Measurements from ENCODE around the gene ZNF511. TPM values are rescaled to one million over a fixed set of nuclear protein-coding genes. Genes with fewer than 3 reads are reported as not detected.

Gene ZNF511
- total RNA-seq, 2 experiments from 2014 or later, result 38.1 to 40.9 TPM

- H3K4me1 Mint-ChIP-seq (ENCODE audit: low read depth), result no peaks in the 10 kb centered on the region
- no peak overlapping the region for H3K27ac ChIP-seq (ENCODE audit: low read depth in 1 of 2, low read length in 2 of 2)
- peaks cover 83% of the 10 kb centered on the region for H3K36me3 ChIP-seq (ENCODE audit: insufficient read depth, low read length)
- ChIA-PET POLR2A (no interaction called here), CTCF (interaction anchor here (1.8 kb wide), 1 partner anchor 9 kb away, joined by 4 read pairs; no protein-coding TSS in a partner anchor)
- no peak overlapping the region for H3K4me3 Mint-ChIP-seq
- peaks cover 86% of the 10 kb centered on the region for H3K36me3 Mint-ChIP-seq (ENCODE audit: low read depth)
- H3K9me3 Mint-ChIP-seq, result no peaks in the 10 kb centered on the region
- ATAC-seq (ENCODE audit: poor library complexity) (no peak), DNase-seq (no peak)
- H3K9me3 ChIP-seq (ENCODE audit: control insufficient read depth in 1 of 2, insufficient read depth in 1 of 2, low read length in 2 of 2), result no peaks in the 10 kb centered on the region
- no peaks in the 10 kb centered on the region for H3K27me3 Mint-ChIP-seq
- H3K27ac Mint-ChIP-seq, result no peak overlapping the region
- H3K4me3 ChIP-seq (ENCODE audit: low read length), result no peak overlapping the region
- no peaks in the 10 kb centered on the region for H3K27me3 ChIP-seq (ENCODE audit: control insufficient read depth in 1 of 2, insufficient read depth in 2 of 2, low read length in 2 of 2)
- intact Hi-C loops (cut with DNase I, micrococcal nuclease), result no loop called here
- peaks cover 9% of the 10 kb centered on the region for H3K4me1 ChIP-seq (ENCODE audit: insufficient read depth, low read length)
- TF ChIP-seq, protein P1, sequence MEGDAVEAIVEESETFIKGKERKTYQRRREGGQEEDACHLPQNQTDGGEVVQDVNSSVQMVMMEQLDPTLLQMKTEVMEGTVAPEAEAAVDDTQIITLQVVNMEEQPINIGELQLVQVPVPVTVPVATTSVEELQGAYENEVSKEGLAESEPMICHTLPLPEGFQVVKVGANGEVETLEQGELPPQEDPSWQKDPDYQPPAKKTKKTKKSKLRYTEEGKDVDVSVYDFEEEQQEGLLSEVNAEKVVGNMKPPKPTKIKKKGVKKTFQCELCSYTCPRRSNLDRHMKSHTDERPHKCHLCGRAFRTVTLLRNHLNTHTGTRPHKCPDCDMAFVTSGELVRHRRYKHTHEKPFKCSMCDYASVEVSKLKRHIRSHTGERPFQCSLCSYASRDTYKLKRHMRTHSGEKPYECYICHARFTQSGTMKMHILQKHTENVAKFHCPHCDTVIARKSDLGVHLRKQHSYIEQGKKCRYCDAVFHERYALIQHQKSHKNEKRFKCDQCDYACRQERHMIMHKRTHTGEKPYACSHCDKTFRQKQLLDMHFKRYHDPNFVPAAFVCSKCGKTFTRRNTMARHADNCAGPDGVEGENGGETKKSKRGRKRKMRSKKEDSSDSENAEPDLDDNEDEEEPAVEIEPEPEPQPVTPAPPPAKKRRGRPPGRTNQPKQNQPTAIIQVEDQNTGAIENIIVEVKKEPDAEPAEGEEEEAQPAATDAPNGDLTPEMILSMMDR (IDR thresholded peaks at IDR 0.05), result no peak
Measured at GRCh38 chr10:133299224-133299623, 9.5 kb upstream of the ZNF511 start.

DNA sequence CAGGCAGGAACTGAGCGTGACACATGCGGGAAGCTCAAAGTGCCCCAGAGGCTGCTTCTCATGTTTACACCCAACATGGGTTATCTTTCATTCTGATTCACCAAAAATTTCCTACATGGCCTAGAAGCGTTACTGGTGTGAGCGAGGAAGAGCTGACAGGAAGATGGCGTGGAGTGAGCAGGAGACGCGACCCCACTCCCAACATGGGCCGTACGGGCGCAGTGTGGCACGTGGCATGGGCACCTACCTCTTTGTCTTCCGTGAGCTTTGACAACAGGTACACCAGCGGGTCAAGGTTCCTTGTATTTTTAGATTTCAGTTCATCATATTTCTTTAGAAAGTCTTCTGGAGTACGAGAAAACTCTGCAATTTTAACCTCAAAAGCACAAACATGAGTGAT, 9.0 kb upstream of the ZNF511 start:
- DNase-seq, result no peak
- TF ChIP-seq, protein P1 (IDR thresholded peaks at IDR 0.05), result no peak
- H3K27me3 ChIP-seq (ENCODE audit: control insufficient read depth in 1 of 2, insufficient read depth in 2 of 2, low read length in 2 of 2), result no peaks in the 10 kb centered on the region
- ChIA-PET CTCF (interaction anchor here (1.8 kb wide), 1 partner anchor 8 kb away, joined by 4 read pairs; no protein-coding TSS in a partner anchor), POLR2A (no interaction called here)
- Mint-ChIP-seq H3K27me3 (no peaks in the 10 kb centered on the region), H3K27ac (no peak overlapping the region), H3K9me3 (no peaks in the 10 kb centered on the region), H3K4me3 (no peak overlapping the region), H3K4me1 (ENCODE audit: low read depth) (no peaks in the 10 kb centered on the region), H3K36me3 (ENCODE audit: low read depth) (peaks cover 84% of the 10 kb centered on the region)
- H3K4me3 ChIP-seq (ENCODE audit: low read length), result no peak overlapping the region
- H3K9me3 ChIP-seq (ENCODE audit: control insufficient read depth in 1 of 2, insufficient read depth in 1 of 2, low read length in 2 of 2), result no peaks in the 10 kb centered on the region
- H3K4me1 ChIP-seq (ENCODE audit: insufficient read depth, low read length), result peaks cover 11% of the 10 kb centered on the region
- ATAC-seq (ENCODE audit: poor library complexity), result no peak
- H3K27ac ChIP-seq (ENCODE audit: low read depth in 1 of 2, low read length in 2 of 2), result no peak overlapping the region
- intact Hi-C loops (cut with DNase I, micrococcal nuclease), result no loop called here
- H3K36me3 ChIP-seq (ENCODE audit: insufficient read depth, low read length), result peaks cover 78% of the 10 kb centered on the region

DNA sequence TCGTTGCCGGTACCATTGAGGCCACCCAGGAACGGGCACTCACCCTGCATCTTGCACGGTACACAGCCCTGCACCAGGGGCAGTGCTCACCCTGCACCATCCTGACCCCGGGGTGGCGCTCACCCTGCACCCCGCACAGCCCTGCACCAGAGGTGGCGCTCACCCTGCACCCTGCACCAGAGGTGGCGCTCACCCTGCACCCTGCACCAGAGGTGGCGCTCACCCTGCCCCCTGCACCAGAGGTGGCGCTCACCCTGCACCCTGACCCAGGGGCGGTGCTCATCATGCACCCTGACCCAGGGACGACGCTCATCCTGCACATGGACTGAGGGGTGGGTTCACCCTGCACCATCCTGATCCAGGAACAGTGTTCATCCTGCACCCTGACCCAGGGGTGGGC, 6.5 kb upstream of the ZNF511 start:
- no peak for DNase-seq
- Mint-ChIP-seq H3K36me3 (ENCODE audit: low read depth) (peaks cover 67% of the 10 kb centered on the region), H3K27ac (no peak overlapping the region), H3K4me3 (no peak overlapping the region), H3K27me3 (no peaks in the 10 kb centered on the region), H3K9me3 (no peaks in the 10 kb centered on the region), H3K4me1 (ENCODE audit: low read depth) (peaks cover 15% of the 10 kb centered on the region)
- POLR2A ChIA-PET, result no interaction called here
- intact Hi-C loops (cut with DNase I, micrococcal nuclease), result no loop called here
- no peaks in the 10 kb centered on the region for H3K27me3 ChIP-seq (ENCODE audit: control insufficient read depth in 1 of 2, insufficient read depth in 2 of 2, low read length in 2 of 2)
- TF ChIP-seq, protein P1 (IDR thresholded peaks at IDR 0.05), result no peak
- no peak for ATAC-seq (ENCODE audit: poor library complexity)
- H3K4me1 ChIP-seq (ENCODE audit: insufficient read depth, low read length), result peaks cover 23% of the 10 kb centered on the region
- H3K36me3 ChIP-seq (ENCODE audit: insufficient read depth, low read length), result peaks cover 64% of the 10 kb centered on the region
- no peak overlapping the region for H3K27ac ChIP-seq (ENCODE audit: low read depth in 1 of 2, low read length in 2 of 2)
- no peak overlapping the region for H3K4me3 ChIP-seq (ENCODE audit: low read length)
- H3K9me3 ChIP-seq (ENCODE audit: control insufficient read depth in 1 of 2, insufficient read depth in 1 of 2, low read length in 2 of 2), result no peaks in the 10 kb centered on the region
- CTCF ChIA-PET, result no interaction called here

All from CD4-positive, alpha-beta T cell (primary cell).